GM13977 (cell line): ENCODE measurements around the gene DCXR.

Source experiments
- DNase-seq: peaks from one replicate; pipeline ENCODE4 v3.0.0; 2012; ENCODE audit warnings: low spot score
- in situ Hi-C: fragments of 300-500 bp; cut with MboI; formaldehyde crosslinking; loops from one replicate; pipeline ENCODE4 v1.12.0; 2022; ENCODE audit warnings: low sequenced_read_pairs, low pct_unique_long_range_greater_than_20kb, mixed read lengths, inconsistent platforms; ENCODE audit not compliant: unreplicated experiment
- TF ChIP-seq, protein P1 (sequence below): IDR thresholded peaks from 2 replicates; pipeline ENCODE4 v1.5.1; 2012; ENCODE audit warnings: mild to moderate bottlenecking, control low read depth; ENCODE audit not compliant: insufficient read depth; ENCODE audit errors: extremely low read depth, missing control alignments

The DCXR gene

DNA sequence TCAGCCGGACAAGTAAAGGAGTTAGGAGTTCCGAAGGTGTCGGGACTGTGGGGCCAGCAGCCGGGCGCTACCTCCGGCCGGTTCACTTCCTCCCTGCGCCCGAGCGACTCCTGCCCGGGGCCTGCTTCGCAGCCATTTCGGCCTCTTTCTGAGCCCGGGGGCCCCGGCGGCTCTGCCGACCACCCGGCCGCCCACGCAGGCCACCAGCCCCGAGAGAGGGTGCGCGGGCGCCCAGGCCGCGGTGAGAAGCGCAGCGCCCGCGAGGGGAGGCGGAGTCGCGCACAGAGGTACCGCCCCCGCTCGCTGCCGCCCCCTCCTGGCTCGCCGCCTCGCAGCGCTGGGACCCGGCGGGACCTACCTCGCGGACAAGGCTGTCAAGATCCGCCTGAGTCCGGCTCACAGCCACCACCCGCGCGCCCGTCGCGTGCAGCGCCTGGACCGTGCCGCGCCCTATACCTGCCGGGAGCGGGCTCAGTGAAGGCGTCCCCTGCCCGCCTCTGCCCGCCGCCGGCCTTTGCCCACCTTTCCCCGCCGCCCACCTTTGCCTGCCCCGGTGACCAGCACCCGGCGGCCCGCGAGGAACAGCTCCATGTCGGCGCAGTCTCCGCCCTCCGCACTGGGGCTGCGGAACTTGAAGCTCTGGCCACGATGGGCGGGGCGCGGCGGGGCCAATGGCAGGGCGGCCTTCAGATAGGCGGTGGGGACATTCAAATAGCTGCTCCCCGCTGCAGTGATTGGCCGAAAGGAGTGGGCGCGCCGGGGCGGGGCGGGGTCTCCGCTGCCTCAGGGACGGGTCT, at the start of gene DCXR:
Gene DCXR, minus strand, starts transcription at position 606 of the 797 bp plus-strand sequence. Its CDS starts 15 bp downstream, at position 591.
- in situ Hi-C loops = loop anchor here (10.0 kb wide), 1 partner anchor 128 kb away; no protein-coding TSS in a partner anchor
- TF ChIP-seq, protein P1, sequence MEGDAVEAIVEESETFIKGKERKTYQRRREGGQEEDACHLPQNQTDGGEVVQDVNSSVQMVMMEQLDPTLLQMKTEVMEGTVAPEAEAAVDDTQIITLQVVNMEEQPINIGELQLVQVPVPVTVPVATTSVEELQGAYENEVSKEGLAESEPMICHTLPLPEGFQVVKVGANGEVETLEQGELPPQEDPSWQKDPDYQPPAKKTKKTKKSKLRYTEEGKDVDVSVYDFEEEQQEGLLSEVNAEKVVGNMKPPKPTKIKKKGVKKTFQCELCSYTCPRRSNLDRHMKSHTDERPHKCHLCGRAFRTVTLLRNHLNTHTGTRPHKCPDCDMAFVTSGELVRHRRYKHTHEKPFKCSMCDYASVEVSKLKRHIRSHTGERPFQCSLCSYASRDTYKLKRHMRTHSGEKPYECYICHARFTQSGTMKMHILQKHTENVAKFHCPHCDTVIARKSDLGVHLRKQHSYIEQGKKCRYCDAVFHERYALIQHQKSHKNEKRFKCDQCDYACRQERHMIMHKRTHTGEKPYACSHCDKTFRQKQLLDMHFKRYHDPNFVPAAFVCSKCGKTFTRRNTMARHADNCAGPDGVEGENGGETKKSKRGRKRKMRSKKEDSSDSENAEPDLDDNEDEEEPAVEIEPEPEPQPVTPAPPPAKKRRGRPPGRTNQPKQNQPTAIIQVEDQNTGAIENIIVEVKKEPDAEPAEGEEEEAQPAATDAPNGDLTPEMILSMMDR = peak; percentile 91
- DNase-seq = peak; percentile 98

DNA sequence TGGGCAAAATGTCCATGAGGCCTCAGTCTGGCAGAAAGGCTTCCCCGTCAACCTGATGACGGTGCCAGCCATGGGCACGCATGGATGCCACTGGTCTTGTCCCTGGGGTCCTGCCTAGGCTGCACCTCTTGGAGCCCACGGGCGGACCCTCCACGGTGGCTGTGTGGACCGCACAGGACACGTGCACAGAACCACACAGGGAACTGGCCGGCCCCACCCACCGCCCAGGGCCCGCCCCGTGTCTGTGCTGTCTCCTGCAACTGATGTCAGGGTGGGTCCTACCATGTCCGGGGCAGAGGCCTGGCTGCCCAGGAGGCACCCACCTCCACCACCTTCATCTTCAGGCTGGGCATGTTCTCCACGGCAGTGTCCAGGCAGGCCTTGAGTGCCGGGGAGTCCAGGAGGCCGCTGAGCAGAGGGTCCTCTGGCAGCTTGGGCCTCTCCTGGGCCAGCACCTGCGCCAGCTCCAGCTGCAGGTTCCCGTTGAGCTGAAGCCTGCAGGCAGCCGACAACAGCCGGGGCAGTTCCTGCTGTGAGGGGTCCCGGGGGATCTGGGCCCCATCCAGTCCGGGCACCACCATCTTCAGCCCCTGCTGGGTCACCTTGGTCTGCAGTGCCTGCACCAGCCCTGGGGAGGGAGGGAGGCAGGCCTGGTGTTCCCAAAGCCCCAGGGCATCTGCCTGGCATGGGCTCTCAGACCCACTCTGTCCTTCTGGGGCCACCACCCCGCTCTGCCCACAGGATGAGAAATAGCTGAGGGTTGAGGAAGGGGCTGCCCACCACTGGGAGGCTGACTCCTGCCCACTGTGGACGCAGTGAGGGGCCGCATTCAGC, 48.7 kb upstream of the DCXR start:
- in situ Hi-C loops = no loop called here
- no peak for DNase-seq
- TF ChIP-seq, protein P1 = no peak

DNA sequence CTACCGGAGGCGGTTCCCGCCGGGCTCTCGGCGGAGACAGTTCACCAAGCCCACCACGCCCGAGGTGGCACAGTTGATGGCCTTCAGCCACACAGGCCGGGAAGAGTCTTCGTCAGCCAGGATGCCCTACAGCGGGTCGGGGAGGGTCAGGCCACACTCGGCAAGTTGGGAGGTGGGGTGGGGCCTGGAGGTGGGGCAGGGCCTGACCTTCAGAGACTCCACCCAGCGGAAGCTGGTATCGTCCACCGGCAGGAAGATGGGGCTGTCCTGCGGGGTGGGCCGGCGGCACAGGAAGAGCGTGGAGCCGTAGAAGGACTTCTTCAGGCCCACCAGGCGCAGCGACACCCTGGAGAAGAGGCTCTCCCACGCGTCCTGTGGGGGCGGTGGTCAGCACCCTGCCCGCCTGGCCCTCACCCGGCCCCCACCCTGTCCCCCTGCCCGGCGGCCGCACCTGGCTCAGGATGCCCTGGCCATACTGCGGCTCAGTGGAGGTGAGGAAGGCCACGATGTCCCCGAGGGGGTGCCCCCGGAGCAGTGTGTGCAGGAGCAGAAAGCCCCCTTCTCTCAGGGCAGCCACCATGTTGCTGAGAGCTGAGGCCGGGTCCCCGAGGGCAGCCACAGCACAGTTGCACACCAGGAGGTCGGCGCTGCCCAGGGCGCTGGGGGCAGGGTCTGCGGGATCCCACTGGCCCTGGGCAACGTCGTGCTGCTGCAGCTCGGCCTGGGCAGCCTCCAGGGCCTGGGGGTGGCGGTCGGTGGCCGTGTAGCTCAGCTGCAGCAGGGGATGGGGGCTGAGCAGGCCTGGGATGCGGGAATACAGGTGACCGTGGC, 47.7 kb upstream of the DCXR start:
- TF ChIP-seq, protein P1 = no peak
- in situ Hi-C loops = no loop called here
- DNase-seq = no peak

DNA sequence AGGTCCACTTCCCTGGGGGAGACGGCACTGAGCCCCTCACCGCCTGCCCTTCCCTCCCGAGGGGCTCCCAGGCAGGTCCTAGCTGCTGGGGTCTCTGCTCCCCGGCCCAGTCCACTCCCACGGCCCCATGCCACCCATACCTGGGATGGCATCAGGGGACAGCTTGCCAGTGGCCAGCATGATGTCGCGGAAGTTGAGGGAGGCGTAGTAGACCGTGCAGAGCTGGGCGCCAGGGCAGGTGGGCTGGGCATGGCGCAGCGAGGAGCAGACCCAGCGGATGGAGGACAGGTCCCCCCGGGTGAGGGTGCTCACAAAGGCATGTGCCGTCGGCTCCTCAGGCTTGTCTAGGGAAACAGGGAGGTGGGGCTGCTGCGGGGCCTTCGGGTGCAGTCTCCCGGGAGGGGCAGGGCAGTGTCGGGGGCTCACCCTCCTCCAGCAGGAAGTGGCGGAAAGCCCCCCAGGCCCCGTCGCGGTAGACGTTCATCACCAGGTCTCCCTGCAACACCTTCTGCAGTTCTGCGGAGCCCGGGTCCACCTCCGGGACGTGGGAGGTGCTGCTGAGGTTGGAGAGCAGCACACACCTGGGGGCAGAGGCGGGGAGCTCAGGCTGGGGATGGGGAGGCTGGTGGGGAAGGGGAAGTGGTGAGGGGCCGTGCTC, 47.0 kb upstream of the DCXR start:
- no peak for DNase-seq
- TF ChIP-seq, protein P1 = no peak
- in situ Hi-C loops = no loop called here

DNA sequence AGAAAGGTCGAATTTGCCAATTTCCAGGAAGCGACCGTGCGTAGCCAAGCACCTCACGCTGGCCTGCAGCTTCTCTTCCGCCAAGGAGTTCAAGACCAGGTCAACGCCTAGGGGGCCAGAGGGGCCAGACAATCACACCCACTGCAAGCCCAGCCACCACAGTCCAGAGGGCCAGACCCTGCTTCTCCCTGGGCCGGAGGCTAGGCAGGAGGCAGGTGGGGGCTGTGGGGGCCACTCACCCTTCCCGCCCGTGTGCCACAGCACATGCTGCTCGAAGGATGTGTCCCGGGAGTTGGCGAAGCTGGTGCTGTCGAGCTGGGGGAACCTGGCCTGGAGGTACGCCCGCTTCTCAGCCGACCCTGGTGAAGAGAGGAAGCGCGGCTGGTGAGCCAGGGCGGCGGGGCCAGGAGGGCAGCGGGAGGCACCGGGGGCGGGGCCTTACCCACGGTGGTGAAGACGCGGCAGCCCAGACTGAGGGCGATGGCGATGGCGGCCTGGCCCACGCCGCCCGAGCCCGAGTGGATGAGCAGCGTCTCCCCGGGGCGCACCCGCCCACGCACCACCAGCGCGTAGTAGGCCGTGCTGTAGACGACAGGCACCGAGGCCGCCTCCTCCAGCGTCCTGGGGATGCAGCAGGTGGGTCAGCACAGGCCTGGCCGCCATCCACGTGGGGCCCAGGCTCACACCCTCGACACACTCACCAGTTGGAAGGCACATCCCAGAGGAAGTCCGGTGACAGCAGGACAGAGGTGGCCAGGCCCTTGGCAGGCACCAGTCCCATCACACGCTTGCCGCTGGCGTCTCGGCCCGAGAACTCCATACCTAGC, 46.2 kb upstream of the DCXR start:
- DNase-seq = no peak
- in situ Hi-C loops = no loop called here
- TF ChIP-seq, protein P1 = no peak
